Right ventricle myocardium inferior (tissue), 1 donor: ENCODE results near the gene SPATC1L. TPM values are rescaled to one million over a fixed set of nuclear protein-coding genes. Genes with fewer than 3 reads are reported as not detected.

ENCODE experiments used
- total RNA-seq: library from RNA; stranded (reverse); fragmentation: NEBNext Ultra II Directional; extraction: Animal tissue kit (Norgen Biotek cat#: 25700); gene quantifications from one replicate; pipeline ENCODE4 v1.2.1, GENCODE V29; 2021
- donor health status: DM: no; HTN: yes; CAD: no; lungs with severe emphysema.

The SPATC1L gene
- total RNA-seq, 1 donor from 2014 or later: 7.7 TPM

Other genes starting within 250 kb of the SPATC1L start
- gene COL6A1, start 202.7 kb downstream of the SPATC1L start, total RNA-seq: 228 TPM
- 254 TPM for gene COL6A2, start 86.3 kb downstream of the SPATC1L start, total RNA-seq
- gene FTCD, start 28.9 kb downstream of the SPATC1L start, total RNA-seq: 1.2 TPM
- gene LSS, start 44.3 kb upstream of the SPATC1L start, total RNA-seq: 61.0 TPM
- 56.9 TPM for gene MCM3AP, start 101.2 kb upstream of the SPATC1L start, total RNA-seq
- gene YBEY, start 101.9 kb upstream of the SPATC1L start, total RNA-seq: 18.6 TPM
- 1.2 TPM for gene C21orf58, start 139.4 kb upstream of the SPATC1L start, total RNA-seq
- gene PCNT, start 139.7 kb upstream of the SPATC1L start, total RNA-seq: 27.3 TPM